ENCODE results near the gene HIRIP3.
A peak's percentile ranks its signal among the peaks of the same experiment; 100 is the strongest.
"Not testable (repeated sequence)": the region's sequence is repeated elsewhere in the genome, so short reads cannot be mapped to it uniquely, and the experiment has no call there.

Gene HIRIP3

GRCh38 chr16:30015450-30015849, 20.0 kb upstream of the HIRIP3 start:
- peaks cover 0 to 12% of the 10 kb centered on the region in 2 donors for H3K4me1 ChIP-seq (ENCODE audit: control insufficient read depth in 1 of 2, insufficient read depth in 2 of 2, low read length in 2 of 2)
- not testable (repeated sequence) for H3K9me3 ChIP-seq (ENCODE audit: control insufficient read depth in 1 of 2, low read length in 2 of 2)
- H3K27me3 ChIP-seq (ENCODE audit: low read depth, low read length): peaks cover 11% of the 10 kb centered on the region

GRCh38 chr16:30012598-30012997, 17.2 kb upstream of the HIRIP3 start:
- not testable (repeated sequence) for H3K36me3 ChIP-seq (ENCODE audit: control insufficient read depth in 1 of 2, insufficient read depth in 2 of 2, low read length in 2 of 2); H3K27ac ChIP-seq (ENCODE audit: low read length); H3K9me3 ChIP-seq (ENCODE audit: control insufficient read depth in 1 of 2, low read length in 2 of 2); H3K4me3 ChIP-seq (ENCODE audit: low read depth in 1 of 2, low read length in 2 of 2)
- H3K4me1 ChIP-seq (ENCODE audit: control insufficient read depth in 1 of 2, insufficient read depth in 2 of 2, low read length in 2 of 2): peaks cover 0 to 19% of the 10 kb centered on the region in 2 donors
- peaks cover 21% of the 10 kb centered on the region for H3K27me3 ChIP-seq (ENCODE audit: low read depth, low read length)

More at GRCh38 chr16:30015450-30015849, 20.0 kb upstream of the HIRIP3 start:
- not testable (repeated sequence) for H3K36me3 ChIP-seq (ENCODE audit: control insufficient read depth in 1 of 2, insufficient read depth in 2 of 2, low read length in 2 of 2); H3K4me3 ChIP-seq (ENCODE audit: low read depth in 1 of 2, low read length in 2 of 2); H3K27ac ChIP-seq (ENCODE audit: low read length)

GRCh38 chr16:30011714-30012504, 16.5 kb upstream of the HIRIP3 start:
- H3K4me3 ChIP-seq (ENCODE audit: low read depth in 1 of 2, low read length in 2 of 2): peak overlapping the region in 1 of 2 donors; percentile 42
- no peaks in the 10 kb centered on the region for H3K36me3 ChIP-seq (ENCODE audit: control insufficient read depth in 1 of 2, insufficient read depth in 2 of 2, low read length in 2 of 2)
- H3K9me3 ChIP-seq (ENCODE audit: control insufficient read depth in 1 of 2, low read length in 2 of 2): no peaks in the 10 kb centered on the region
- peaks cover 21% of the 10 kb centered on the region for H3K27me3 ChIP-seq (ENCODE audit: low read depth, low read length)
- peaks cover 0 to 19% of the 10 kb centered on the region in 2 donors for H3K4me1 ChIP-seq (ENCODE audit: control insufficient read depth in 1 of 2, insufficient read depth in 2 of 2, low read length in 2 of 2)
- H3K27ac ChIP-seq (ENCODE audit: low read length): no peak overlapping the region

DNA sequence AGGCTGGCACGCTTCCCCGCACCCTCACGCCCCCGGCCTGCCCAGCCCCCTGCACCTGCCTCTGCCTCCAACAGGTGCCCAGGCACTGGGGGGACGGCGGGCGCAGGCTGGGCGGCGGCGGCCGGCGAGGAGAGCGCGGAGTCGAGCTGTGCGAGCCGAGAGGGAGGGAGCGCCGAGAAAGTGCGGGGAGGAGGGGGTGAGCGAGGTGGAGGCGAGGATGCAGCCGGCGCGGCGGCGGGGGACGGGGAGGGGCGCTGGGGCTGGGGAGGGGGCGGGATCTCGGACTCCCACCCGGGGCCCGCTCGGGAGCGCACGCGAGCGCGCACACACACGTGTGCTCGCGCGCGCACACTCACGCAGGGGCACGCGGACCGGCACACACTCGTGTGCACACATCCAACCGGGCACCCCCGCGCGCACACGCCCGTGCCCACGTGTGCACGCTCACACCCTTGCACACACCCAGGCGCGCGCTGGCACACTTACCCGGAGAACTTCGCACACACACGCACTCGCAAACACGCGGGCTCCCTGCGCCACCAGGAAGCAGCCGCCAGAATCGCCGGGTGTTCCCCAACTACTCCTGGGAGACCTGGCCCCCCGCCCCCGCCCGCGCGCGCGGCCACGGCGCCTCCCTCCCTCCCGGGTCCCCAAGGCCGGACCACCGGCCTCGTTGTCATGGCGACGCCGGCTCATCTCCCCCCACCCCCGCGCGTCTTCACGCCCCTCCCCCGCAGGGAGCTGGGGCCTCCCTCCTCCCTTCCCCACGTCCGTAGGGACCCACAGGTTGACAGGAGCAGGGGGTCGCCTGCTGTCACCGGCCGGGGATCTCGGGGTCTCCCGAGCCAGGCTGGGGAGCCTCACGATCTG, 15.7 kb upstream of the HIRIP3 start, which contains the start of gene DOC2A:
TSS of gene DOC2A (minus strand) at position 184 of the 870 bp plus-strand sequence. CDS start 805 bp downstream, outside the sequence.
- H3K9me3 ChIP-seq (ENCODE audit: control insufficient read depth in 1 of 2, low read length in 2 of 2): no peaks in the 10 kb centered on the region
- H3K4me3 ChIP-seq (ENCODE audit: low read depth in 1 of 2, low read length in 2 of 2): peak within 1 kb of the TSS in 1 of 2 donors; percentile 42
- H3K27me3 ChIP-seq (ENCODE audit: low read depth, low read length): peaks cover 21% of the 10 kb centered on the region
- peaks cover 0 to 19% of the 10 kb centered on the region in 2 donors for H3K4me1 ChIP-seq (ENCODE audit: control insufficient read depth in 1 of 2, insufficient read depth in 2 of 2, low read length in 2 of 2)
- no peak within 1 kb of the TSS for H3K27ac ChIP-seq (ENCODE audit: low read length)
- no peaks in the 10 kb centered on the region for H3K36me3 ChIP-seq (ENCODE audit: control insufficient read depth in 1 of 2, insufficient read depth in 2 of 2, low read length in 2 of 2)

DNA sequence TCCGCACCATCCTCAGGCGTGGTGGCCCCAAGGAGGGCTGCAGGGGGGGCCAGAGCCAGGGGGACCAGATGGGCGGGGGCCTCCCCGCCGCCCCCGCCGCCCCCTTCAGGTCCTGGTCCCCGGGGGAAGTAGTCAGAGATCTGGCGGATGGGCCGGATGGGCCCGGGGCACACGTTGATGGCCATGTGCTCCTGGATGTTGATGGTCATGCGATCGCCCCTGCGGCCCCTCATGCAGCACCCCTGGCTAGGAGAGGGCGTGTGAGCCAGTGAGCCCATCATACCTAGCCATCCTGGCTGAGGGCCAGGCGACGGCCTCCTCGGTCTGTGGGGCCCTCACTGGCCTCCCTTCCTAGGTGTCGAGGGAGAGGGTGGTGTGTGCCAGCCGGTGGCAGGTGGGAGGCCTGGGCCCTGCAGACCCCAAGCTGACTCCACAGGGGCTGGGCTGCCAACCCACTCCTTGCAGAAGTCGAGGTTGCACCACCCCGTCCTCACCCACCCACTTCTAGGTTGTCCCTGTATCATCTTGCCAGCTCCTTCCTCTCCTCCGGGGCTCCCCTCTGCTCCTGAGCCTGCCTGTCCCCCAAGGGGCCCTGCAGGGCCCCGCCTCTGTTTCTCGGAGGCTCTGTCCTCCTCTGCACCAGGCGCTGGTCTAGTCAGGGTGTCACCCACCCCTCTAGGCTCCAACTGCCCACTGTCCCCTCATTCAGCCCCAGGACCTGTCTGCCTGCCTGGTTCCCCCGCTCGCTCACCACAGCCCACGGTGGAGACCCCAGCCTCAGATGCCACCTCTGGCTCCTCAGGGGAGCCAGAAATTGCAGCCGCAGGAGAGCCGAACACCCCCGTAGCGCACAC, 14.8 kb upstream of the HIRIP3 start:
- Histone ChIP-seq H3K27me3 (ENCODE audit: low read depth, low read length) (peaks cover 21% of the 10 kb centered on the region), H3K4me3 (ENCODE audit: low read depth in 1 of 2, low read length in 2 of 2) (peak overlapping the region in 1 of 2 donors; percentile 42)

GRCh38 chr16:30009085-30009862, 13.9 kb upstream of the HIRIP3 start:
- Histone ChIP-seq H3K27ac (ENCODE audit: low read length) (no peak overlapping the region), H3K4me3 (ENCODE audit: low read depth in 1 of 2, low read length in 2 of 2) (no peak overlapping the region), H3K27me3 (ENCODE audit: low read depth, low read length) (peaks cover 21% of the 10 kb centered on the region), H3K36me3 (ENCODE audit: control insufficient read depth in 1 of 2, insufficient read depth in 2 of 2, low read length in 2 of 2) (no peaks in the 10 kb centered on the region), H3K4me1 (ENCODE audit: control insufficient read depth in 1 of 2, insufficient read depth in 2 of 2, low read length in 2 of 2) (peaks cover 0 to 27% of the 10 kb centered on the region in 2 donors), H3K9me3 (ENCODE audit: control insufficient read depth in 1 of 2, low read length in 2 of 2) (no peaks in the 10 kb centered on the region)

More for the DNA sequence above, 14.8 kb upstream of the HIRIP3 start:
- H3K27ac ChIP-seq (ENCODE audit: low read length): no peak overlapping the region
- no peaks in the 10 kb centered on the region for H3K9me3 ChIP-seq (ENCODE audit: control insufficient read depth in 1 of 2, low read length in 2 of 2)
- peaks cover 0 to 23% of the 10 kb centered on the region in 2 donors for H3K4me1 ChIP-seq (ENCODE audit: control insufficient read depth in 1 of 2, insufficient read depth in 2 of 2, low read length in 2 of 2)
- no peaks in the 10 kb centered on the region for H3K36me3 ChIP-seq (ENCODE audit: control insufficient read depth in 1 of 2, insufficient read depth in 2 of 2, low read length in 2 of 2)

DNA sequence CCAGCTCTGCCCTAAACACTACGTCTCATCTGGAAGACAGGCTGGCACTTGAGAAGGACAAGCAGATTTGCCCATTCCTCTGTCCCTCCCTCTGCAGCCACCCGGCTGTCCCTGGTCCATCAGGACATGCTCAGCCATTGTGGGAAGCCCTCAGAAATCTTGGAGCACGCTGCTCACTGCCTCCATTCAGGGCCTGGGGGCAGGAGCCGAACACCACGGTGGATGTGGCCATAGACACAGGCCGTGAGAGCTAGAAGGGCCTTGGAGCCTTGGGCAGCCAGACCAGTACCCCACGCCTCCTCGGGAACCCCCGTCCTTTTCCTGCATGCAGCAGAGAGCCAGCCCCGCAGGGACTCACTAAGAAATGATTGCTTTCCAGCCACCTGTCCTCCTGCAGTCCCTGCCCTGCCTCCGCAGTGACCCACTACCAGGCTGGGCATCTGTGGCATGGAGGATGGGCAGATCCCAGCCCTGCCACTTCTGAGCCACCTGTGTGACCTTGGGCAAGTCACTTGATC, 12.0 kb upstream of the HIRIP3 start:
- H3K27me3 ChIP-seq (ENCODE audit: low read depth, low read length): peaks cover 21% of the 10 kb centered on the region

GRCh38 chr16:30006659-30007377, 11.4 kb upstream of the HIRIP3 start:
- Histone ChIP-seq H3K4me3 (ENCODE audit: low read depth in 1 of 2, low read length in 2 of 2) (no peak overlapping the region), H3K4me1 (ENCODE audit: control insufficient read depth in 1 of 2, insufficient read depth in 2 of 2, low read length in 2 of 2) (peaks cover 0 to 27% of the 10 kb centered on the region in 2 donors), H3K9me3 (ENCODE audit: control insufficient read depth in 1 of 2, low read length in 2 of 2) (no peaks in the 10 kb centered on the region), H3K36me3 (ENCODE audit: control insufficient read depth in 1 of 2, insufficient read depth in 2 of 2, low read length in 2 of 2) (peaks cover 0 to 8% of the 10 kb centered on the region in 2 donors), H3K27me3 (ENCODE audit: low read depth, low read length) (peaks cover 17% of the 10 kb centered on the region), H3K27ac (ENCODE audit: low read length) (no peak overlapping the region)

More for the DNA sequence above, 12.0 kb upstream of the HIRIP3 start:
- no peak overlapping the region for H3K27ac ChIP-seq (ENCODE audit: low read length)
- peaks cover 0 to 27% of the 10 kb centered on the region in 2 donors for H3K4me1 ChIP-seq (ENCODE audit: control insufficient read depth in 1 of 2, insufficient read depth in 2 of 2, low read length in 2 of 2)
- H3K36me3 ChIP-seq (ENCODE audit: control insufficient read depth in 1 of 2, insufficient read depth in 2 of 2, low read length in 2 of 2): peaks cover 0 to 8% of the 10 kb centered on the region in 2 donors
- no peaks in the 10 kb centered on the region for H3K9me3 ChIP-seq (ENCODE audit: control insufficient read depth in 1 of 2, low read length in 2 of 2)
- H3K4me3 ChIP-seq (ENCODE audit: low read depth in 1 of 2, low read length in 2 of 2): no peak overlapping the region

- Histone ChIP-seq H3K4me3 (ENCODE audit: low read depth in 1 of 2, low read length in 2 of 2) (no peak overlapping the region), H3K9me3 (ENCODE audit: control insufficient read depth in 1 of 2, low read length in 2 of 2) (no peaks in the 10 kb centered on the region), H3K27me3 (ENCODE audit: low read depth, low read length) (peaks cover 12% of the 10 kb centered on the region), H3K4me1 (ENCODE audit: control insufficient read depth in 1 of 2, insufficient read depth in 2 of 2, low read length in 2 of 2) (peaks cover 0 to 20% of the 10 kb centered on the region in 2 donors), H3K27ac (ENCODE audit: low read length) (no peak overlapping the region), H3K36me3 (ENCODE audit: control insufficient read depth in 1 of 2, insufficient read depth in 2 of 2, low read length in 2 of 2) (peaks cover 0 to 13% of the 10 kb centered on the region in 2 donors)
These were observed 10.7 kb upstream of the HIRIP3 start for GRCh38 chr16:30006095-30006473.

All from muscle layer of duodenum (tissue), 2 donors.